GM18867 (cell line): Measurements from ENCODE around the gene ATP5PO.
"Not testable (repeated sequence)": the region's sequence is repeated elsewhere in the genome, so short reads cannot be mapped to it uniquely, and the experiment has no call there.

Source experiments
- ATAC-seq: cut with Tn5 transposase; IDR thresholded peaks from one replicate; pipeline ENCODE4 v1.9.1; 2021; ENCODE audit warnings: mild to moderate bottlenecking, moderate library complexity; ENCODE audit not compliant: unreplicated experiment

ATP5PO gene

DNA sequence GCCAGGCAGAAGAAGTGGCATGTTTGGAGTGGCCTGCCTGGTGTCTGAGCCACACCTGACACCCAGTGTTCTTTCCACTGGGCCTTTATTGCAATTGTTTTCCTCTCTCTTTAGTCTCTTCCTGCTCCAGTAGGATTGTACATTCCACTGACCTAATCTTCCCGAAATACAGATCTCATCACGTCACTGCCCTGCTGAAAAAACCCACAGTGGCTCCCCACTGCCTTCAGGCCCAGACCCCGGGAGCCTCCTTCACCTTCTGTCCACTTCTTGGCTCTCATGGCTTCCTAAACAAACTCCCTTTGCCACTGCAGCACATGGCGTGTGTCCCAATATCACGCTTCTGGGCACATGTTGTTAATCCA, 25.3 kb upstream of the ATP5PO start:
- no peak for ATAC-seq

- no peak for ATAC-seq
Measured at GRCh38 chr21:33940164-33940880, 24.7 kb upstream of the ATP5PO start.

DNA sequence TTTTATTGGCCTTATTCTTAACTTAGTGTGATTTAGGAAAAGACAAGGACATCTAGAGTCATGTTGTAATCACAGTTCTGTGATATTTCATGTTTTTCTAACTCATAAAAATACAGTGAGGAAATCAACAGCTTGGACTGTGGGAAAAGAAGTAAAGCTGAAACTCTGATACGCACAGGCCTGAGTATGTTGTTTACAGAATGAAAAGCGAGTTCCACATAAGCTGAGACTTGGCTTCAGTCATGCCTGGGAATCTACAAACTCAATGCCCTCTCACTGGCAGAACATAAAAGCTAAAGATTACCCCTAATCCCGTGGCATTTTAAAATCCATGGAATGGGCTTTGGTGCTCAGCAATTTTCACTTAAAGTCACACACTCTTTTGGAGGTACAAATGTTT, 23.6 kb upstream of the ATP5PO start:
- no peak for ATAC-seq

GRCh38 chr21:33938381-33938780, 22.8 kb upstream of the ATP5PO start:
- ATAC-seq, result no peak

DNA sequence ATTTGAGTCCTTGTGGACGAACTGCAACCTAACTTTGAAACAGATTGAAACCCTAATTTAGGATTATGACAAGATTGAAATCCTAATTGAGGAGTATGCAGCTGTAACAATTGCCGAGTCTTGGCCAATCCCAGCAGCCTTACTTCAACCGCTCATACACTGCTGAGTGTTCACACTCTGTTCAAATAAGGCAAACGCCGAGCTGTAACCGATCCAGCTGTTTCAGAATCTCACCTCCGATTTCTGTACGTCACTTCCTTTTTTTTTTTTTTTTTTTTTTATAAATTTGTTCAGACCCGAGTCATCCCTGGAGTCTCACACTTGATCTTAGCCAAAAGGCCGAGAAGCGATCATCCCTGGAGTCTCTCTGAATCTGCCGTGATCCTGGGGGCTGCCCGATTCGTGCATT, 22.3 kb upstream of the ATP5PO start:
- no peak for ATAC-seq

GRCh38 chr21:33937146-33937545, 21.5 kb upstream of the ATP5PO start:
- ATAC-seq, result no peak

GRCh38 chr21:33936301-33937038, 20.9 kb upstream of the ATP5PO start:
- ATAC-seq, result no peak

GRCh38 chr21:33932731-33933130, 17.1 kb upstream of the ATP5PO start:
- ATAC-seq, result no peak

DNA sequence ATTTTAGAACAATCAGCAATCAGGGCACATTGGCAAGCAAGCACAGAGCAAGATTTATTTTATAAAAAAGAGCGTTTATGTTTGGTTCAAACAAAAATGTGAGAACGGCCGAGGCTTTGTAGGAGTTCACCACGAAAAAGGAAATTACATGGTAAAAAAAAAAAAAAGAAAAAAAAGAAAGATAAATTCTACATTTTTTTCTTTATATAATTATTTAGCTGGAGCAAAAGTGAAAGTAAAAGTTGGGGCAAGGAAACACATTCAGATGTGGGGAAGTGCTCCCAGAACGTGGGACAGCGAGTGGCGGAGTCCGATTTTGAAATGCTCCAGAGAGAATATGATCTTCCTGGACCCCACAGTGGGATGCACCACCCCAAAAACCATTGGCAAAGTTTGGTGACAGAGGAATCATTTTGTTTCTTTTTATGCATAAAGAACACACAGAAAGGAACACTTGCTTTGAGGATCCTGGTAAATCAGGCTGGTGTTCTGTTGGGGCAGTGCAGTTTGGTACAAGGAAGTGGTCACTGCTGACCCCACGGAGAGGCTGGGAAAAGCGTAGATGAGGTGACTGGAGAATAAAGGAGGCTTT, 16.3 kb upstream of the ATP5PO start:
- ATAC-seq, result no peak

DNA sequence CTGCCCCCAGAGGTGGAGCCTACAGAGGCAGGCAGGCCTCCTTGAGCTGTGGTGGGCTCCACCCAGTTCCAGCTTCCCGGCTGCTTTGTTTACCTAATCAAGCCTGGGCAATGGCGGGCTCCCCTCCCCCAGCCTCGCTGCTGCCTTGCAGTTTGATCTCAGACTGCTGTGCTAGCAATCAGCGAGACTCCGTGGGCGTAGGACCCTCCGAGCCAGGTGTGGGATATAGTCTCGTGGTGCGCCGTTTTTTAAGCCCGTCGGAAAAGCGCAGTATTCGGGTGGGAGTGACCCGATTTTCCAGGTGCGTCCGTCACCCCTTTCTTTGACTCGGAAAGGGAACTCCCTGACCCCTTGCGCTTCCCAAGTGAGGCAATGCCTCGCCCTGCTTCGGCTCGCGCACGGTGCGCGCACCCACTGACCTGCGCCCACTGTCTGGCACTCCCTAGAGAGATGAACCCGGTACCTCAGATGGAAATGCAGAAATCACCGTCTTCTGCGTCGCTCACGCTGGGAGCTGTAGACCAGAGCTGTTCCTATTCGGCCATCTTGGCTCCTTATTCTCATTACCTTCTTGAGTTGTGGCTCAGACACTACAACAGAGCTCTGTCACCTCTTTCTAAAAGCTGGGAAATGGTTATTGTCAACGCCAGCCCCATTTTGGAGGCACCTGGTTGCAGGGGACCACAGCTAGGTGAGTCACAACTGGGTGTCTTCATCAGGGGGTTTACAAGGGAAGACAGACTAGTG, 15.6 kb upstream of the ATP5PO start:
- ATAC-seq, result not testable (repeated sequence)

- ATAC-seq, result not testable (repeated sequence)
Measured at GRCh38 chr21:33926248-33926647, 10.6 kb upstream of the ATP5PO start.

DNA sequence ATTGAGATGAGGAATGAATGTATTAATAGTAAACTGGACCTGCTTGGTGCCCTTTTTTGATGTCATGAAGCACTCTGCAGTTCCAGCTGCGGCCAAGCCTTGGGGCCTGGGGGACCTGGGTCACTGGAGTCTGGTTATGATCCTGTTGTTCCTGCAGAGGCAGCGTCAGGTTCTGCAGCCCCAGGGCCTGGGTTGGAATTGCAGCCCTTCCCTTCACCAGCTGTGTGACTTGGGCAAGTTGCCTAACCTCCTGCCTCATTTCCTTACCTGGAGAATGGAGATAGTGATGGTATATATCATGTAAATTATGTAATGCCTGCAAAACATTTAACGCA, 9.1 kb upstream of the ATP5PO start:
- no peak for ATAC-seq

- peak; percentile 82 for ATAC-seq
Measured at GRCh38 chr21:33924079-33924765, 8.6 kb upstream of the ATP5PO start.

- no peak for ATAC-seq
Measured at GRCh38 chr21:33917421-33917820, 1.8 kb upstream of the ATP5PO start.

DNA sequence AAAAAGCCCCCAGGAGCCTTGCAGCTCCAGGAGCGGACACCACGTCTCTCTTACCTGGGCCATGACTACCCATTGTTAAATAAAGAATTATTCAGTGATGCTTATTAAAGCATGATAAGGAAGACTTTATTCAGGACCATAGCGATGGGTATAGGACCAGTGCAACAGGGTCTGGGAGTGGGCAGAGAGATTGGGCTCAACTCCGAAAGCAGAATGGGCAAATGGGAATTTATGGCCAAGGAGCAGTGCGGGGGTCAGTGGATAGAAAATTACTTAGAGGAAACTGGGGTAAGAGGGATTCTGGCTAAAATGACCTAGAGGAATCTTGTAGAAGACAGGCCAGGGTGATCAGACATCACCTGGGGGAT, 580 bp upstream of the ATP5PO start:
- no peak for ATAC-seq

GRCh38 chr21:33914188-33914587, 1.4 kb downstream of the ATP5PO start:
- ATAC-seq, result no peak

- ATAC-seq, result no peak
Measured at GRCh38 chr21:33909756-33910155, 5.8 kb downstream of the ATP5PO start.

DNA sequence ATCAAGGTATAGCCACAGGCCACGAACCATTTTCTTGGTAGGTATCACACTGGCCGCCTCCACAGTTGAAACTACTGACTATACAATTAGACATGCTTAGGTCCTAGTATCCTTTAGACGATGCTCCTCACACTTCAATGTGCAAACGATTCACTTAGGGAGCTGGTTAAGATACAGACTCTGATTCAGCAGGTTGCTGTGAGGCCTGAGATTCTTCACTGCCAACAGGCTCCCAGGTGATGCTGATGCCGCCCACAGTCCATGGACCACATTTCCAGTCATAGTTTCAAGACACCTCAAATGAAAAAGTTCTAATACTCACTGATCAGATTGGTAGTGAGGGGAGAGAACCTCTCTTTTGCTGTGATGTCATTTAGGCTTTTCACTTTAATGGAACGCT, 6.8 kb downstream of the ATP5PO start:
- no peak for ATAC-seq

- no peak for ATAC-seq
Measured at GRCh38 chr21:33904041-33904440, 11.6 kb downstream of the ATP5PO start.

- ATAC-seq, result no peak
Measured at GRCh38 chr21:33902349-33902748, 13.3 kb downstream of the ATP5PO start.
